ENCODE data around the gene TCEANC.

The TCEANC gene

GRCh38 chrX:13711141-13711540 is 58.2 kb downstream of the TCEANC start:
- H3K9me3 ChIP-seq (ENCODE audit: severe bottlenecking), result no peaks in the 10 kb centered on the region
- no peak for DNase-seq
- peaks cover 26% of the 10 kb centered on the region for H3K36me3 ChIP-seq
- H3K27me3 ChIP-seq (ENCODE audit: insufficient read depth, low read depth, severe bottlenecking), result no peaks in the 10 kb centered on the region
- H3K4me3 ChIP-seq (ENCODE audit: low read depth, low read length), result no peak overlapping the region
- no peak for TF ChIP-seq CTCF (IDR thresholded peaks at IDR 0.05; ENCODE audit: low read depth, low read length)
- no peak overlapping the region for H3K27ac ChIP-seq

All from WERI-Rb-1 (cell line).